GM21786 (cell line): ENCODE data around the gene GOSR1.
"Not testable (repeated sequence)": the region's sequence is repeated elsewhere in the genome, so short reads cannot be mapped to it uniquely, and the experiment has no call there.

ENCODE experiments used
- ATAC-seq: cut with Tn5 transposase; IDR thresholded peaks from one replicate; pipeline ENCODE4 v1.9.1; 2021; ENCODE audit not compliant: unreplicated experiment

Gene GOSR1

DNA sequence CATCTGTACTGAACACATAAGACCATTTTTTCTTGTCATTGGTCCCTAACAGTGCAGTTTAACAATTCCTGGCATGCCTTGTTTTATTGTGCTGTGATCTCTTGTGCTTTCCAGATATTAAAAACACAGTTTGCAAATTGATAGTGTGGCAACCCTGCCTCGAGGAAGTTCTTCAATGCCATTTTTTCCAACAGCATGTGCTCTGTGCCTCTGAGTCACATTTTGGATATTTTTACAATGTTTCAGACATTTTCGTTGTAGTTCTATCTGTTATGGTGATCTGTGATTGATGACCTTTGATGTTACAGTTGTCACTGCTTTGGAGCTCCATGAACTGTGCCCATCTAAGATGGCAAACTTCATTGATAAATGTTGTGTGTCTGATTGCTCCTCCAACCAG, 66.2 kb downstream of the GOSR1 start:
- no peak for ATAC-seq

DNA sequence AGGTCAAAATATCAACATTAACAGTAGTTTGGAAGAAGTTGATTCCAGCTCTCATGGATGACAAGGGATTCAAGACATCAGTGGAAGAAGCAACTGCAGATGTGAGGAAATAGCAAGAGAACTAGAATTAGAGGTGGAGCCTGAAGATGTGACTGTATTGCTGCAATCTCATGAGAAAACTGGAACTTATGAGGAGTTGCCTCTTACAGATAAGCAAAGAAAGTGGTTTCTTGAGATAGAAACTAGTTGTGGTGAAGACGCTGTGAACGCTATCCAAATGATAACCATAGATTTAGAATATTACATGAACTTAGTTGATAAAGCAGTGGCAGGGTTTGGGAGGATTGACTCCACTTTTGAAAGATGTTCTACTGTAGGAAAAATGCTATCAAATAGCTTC, 67.8 kb downstream of the GOSR1 start:
- no peak for ATAC-seq

DNA sequence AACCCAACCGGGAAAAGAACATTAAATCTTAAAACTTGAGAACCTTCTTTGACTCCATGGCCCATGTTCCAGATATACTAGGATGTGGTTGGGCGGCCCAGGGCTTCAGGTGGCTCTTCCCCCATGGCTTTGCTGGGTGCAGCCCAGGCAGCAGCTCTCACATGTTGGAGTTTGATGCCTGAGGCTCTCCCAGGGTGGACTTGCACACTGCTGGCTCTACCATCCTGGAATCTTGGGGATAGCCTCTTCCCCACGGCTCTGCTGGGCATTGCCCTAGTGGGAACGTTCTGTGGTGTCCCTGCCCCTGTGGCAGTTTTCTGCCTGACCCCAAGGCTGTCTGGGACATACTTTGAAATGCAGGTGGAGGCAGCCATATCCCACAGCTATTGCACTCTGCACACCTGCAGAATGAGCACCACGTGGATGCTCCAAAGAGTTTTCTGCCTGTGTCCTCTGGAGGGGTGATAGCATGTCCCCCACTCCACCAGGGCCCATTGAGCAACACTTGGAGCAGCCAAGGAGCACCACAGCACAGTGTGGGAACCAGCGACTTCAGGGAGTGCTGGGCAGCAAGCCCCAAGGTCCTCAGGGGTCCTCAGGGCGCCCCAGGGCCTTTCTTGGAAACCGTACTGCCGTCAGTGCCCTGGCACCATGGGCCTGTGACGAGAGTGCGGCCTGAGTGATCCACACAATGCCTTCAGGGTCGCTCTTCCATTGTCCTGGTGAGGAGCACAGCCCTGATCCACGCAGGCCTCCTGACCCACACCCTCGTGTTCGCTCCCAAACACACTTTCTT, 70.8 kb downstream of the GOSR1 start:
- ATAC-seq, result no peak

DNA sequence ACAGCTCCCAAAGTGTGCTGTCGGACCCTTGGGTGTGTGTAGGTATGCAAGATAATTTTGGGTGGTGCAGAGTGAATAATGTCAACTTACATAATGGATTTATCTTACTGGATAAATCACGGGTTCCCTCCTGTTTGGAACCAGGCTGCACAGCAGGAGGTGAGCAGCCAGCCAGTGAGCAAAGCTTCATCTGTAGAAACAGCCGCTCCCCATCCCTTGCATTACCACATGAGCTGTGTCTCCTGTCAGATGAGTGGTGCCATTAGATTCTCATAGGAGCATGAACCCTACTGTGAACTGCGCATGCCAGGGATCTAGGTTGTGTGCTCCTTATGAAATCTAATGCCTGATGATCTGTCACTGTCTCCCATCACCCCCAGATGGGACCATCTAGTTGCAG, 72.0 kb downstream of the GOSR1 start:
- ATAC-seq, result not testable (repeated sequence)

DNA sequence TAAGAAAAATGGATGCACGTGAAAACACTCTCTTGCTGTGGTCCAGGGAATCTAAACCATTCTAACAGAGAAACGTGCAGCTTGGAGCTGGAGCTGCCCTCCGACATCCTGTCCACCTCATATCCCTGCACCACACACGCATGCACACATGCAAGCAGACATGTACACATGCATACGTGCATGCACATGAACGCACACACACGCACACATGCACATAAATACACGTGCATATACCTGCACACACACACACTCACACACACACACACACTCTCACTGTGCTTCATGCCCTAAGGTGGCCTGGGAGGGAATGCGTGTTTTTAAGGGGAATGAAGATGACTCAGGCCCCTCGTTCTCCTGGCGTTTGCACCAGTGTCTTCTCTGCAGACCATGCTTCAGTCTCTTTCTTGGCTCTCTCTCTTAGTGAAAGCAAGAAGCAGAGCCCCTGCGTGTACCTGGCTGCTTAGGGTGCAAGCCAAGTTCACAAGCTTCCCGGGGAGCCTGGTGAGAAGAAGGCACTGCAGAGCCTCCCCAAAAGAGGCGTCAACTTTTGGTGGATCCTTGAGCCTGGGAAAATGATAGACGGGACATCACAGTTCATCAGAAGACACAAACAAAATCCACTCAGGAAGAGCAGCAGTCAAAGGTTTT, 72.8 kb downstream of the GOSR1 start:
- ATAC-seq, result no peak

DNA sequence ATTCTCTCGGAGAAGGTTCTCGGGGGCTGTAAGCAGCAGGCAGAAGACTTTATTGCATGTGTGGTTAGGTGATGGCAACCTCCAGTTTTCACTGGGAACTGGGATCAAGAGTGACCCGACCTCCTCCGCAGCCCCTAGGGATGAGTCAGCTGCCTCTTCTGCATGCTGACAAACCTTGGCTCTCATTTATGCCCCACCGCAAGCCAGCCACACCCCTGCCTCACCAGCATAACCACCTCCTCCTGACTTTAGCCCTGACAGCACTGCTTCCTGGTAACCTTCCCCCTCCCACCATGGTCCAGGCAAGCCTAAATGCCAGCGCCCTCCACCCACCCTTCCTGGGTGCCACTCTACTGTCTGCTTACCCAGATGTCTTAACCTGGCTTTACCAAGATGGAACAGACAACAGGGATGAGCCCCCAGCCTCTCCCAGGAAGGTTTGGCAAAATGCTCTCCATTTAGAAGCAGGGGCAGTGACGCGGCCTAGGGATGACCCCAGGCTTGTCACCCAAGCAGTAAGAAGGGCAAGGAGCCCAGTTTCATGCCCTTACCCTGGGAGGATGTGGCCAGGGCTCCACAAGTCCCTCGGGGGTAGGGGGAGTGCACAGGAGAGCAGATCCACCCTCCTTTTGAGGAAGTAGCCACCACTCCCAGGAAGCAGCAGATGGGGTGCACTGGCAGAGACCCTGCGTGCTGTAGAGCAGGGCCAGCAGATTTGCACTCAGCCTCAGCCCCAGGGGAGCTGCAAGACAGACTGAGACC, 73.5 kb downstream of the GOSR1 start:
- ATAC-seq, result peak; percentile 83

DNA sequence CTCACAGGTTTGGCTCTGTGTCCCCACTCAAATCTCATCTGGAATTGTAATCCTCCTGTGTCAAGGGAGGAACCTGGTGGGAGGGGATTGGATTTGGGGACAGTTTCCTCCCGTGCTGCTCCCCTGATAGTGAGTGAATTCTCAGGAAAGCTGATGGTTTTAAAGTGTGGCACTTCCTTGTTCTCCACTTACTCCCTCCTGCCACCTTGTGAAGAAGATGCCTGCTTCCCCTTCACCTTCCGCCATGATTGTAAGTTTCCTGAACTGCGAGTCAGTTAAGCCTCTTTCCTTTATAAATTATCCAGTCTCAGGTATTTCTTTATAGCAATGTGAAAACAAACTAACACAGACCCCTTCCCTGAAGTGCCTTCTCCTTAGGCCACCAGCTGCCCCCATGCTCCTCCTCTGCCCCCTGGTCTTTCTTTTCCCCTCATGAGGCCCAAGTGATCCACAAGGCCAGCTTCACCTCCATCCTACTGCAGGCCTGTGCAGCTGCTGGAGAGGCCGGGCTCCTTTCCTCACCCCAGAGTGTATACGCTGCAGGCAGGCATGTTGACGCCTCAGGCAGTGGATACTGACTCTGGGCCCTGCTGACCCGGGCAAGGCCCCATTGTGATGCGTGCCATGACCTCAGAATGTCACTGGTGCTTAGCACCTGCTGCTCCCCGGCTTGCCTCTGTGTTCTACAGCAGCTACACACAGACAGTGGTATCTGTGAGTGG, 74.2 kb downstream of the GOSR1 start:
- not testable (repeated sequence) for ATAC-seq

DNA sequence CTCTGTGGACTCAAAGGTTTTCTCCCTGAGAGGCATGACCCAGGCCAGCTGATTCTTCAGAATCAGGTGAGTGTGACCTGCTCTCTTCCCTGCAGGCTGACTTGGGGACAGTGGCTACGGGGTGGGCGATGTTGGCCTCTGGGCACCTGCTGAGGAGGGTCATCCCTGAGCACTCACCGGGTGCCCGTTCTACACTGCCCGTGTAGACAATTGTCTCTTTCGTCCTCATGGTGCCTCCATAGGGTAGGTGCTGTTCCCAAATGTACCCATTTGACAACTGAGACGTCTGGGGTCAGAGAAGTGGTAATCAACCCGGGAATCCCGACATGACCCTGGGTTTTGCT, 74.8 kb downstream of the GOSR1 start:
- no peak for ATAC-seq

DNA sequence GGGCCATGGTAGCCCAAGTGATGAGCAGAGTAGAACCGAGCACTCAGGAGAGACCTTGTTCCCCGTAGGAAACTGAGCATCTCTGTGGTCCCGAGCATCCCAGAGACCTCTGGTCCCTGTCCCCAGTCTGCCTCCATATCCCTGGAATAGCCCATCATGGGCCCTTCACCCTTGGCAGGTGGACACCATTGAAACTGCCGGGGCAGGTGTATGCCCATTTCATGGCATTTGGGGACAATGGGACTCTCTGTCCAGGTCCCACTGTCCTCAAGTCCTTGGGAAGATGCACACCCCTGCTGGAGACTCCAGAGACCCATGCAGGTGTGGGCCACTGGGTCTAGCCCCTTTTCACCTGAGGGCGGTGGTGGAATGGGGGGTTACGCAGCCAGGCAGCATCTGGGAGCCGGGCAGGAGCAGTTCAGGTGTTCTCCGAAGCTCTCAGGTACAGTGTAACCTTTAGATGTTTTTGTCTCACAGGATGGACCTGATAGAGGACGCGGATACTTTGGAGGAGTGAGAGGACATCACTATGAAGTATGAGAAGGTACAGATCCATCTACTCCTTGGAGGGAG, 75.9 kb downstream of the GOSR1 start:
- no peak for ATAC-seq

DNA sequence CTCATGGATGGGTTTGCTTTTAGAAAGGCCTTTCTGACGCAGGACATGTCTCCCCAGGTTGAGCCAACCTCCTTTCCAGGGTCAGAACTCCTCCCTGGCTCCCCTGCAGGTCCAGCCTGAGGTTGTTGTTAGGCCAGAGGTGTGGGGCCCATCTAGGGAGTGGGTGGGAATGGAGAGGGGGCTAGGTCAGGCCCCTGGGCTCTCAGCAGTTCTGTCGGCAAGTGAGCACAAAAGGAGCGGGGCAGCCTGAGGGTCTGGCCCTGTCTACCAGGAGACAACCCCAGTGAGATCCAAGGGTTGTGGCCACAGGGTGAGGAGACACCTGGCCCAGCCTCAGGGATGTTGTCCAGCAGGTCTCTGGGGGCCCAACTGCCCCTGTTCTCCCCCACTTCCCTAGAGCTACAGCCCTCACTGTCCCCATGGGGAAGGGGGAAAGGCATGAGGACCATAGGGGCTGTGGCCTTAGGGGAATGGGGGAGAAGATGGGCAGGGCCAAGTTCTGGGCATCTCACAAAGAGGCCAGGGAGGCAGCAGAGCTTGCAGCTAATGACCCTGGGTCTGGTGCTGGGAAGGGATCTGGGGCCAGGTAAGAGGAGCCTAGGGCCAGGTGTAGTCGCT, 76.7 kb downstream of the GOSR1 start:
- ATAC-seq, result not testable (repeated sequence)

DNA sequence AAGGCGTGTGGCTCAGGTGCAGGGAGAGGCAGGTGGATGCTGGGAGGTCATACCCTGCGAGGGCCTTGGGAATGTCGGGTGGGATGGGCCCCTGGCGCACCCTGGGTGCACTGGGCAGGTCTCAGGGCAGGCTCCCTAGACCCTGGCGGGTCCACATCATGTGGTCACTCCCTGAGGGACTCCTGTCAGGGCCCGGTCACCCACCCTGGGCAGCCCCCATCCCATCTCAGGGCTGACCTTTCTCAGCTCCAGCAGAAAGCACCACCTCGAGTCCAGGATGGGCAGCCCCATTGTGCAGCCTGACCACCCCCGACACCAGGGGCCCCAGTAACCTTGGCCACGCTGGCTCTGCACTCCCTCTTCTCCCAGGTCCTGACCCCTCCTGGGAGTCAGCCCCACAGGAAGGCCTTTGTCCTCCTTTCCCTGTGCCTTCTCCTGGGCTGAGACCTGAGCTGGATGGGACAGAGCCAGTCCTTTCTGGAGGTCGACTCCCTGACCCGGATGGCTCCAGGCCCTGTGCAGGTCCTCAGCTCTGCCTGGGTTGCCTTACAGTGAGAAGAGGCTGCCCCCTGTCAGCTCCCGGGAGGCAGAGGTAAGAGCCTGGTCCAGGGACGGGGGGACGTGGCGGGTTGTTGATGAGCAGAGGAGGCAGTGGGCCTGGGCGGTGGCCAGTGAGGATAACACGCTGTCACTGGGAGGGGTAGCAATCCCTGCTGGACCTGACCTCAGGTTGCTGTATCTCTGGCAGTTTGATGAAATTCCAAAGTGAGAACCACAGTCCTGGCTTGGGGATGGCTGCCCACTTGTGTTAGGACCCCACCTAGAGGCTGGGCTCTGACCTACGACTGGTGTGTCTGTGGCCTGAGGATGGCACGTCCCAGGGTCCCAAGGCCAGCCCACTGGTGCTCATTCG, 77.9 kb downstream of the GOSR1 start:
- ATAC-seq, result no peak

DNA sequence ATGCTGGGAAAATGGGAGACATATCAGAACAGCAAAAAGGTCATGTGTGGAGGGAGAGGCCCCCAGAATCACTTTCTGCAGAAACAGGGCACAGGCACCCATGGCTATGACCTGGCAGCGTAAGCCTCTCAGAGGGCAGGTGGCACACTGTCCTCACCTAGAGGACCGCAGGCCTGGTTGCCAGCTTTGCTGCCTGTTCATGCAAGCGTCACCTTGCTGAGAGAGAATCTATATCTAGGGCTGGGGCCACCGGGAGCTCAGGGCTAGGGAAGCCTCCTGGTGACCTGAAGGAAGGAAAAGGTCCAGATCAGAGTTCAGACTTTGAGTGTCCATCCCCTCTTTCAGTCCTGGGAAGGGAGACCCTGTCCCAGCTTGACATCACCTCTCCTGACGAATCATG, 78.7 kb downstream of the GOSR1 start:
- ATAC-seq, result no peak

DNA sequence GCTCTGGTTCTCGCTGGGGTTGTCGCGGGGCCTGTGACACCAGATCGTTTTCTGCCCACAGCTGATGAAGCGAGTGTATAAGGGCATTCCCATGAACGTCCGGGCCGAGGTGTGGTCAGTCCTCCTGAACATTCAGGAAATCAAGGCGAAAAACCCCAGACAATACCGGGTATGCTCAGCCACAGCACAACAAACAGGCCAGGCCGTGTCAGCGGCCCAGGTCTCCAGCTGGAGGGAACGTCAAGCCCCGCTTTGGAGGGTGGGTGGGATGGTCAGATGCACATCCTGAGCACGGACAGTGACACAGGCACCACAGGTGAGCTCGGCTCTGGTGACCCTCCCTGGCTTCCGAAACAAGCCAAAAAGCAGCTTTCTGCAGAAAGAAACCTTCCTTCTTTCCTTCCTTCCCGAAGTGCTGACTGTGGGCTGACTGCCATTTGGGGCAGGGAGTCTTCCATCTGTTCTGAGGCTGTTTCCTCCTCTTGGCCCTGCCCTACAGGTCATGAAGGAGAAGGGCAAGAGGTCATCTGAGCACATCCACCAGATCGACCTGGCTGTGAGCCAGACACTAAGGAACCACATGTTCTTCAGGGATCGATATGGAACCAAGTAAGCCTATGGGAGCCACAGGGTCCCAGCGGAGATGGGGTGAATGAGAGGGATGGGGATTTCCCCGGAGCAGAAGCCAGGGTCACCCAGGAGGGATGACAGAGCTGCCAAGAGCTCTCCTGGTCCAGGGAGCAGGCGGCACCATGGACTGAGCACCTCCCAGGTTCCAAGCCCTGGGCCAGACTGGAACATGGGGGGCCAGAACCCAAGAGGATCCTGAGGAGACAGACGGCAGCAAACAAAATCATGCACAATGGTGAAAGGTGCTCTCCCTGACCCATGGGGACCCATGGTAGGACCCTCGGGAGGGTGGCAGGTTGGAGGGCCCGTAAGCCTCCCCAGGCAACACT, 79.4 kb downstream of the GOSR1 start:
- no peak for ATAC-seq

DNA sequence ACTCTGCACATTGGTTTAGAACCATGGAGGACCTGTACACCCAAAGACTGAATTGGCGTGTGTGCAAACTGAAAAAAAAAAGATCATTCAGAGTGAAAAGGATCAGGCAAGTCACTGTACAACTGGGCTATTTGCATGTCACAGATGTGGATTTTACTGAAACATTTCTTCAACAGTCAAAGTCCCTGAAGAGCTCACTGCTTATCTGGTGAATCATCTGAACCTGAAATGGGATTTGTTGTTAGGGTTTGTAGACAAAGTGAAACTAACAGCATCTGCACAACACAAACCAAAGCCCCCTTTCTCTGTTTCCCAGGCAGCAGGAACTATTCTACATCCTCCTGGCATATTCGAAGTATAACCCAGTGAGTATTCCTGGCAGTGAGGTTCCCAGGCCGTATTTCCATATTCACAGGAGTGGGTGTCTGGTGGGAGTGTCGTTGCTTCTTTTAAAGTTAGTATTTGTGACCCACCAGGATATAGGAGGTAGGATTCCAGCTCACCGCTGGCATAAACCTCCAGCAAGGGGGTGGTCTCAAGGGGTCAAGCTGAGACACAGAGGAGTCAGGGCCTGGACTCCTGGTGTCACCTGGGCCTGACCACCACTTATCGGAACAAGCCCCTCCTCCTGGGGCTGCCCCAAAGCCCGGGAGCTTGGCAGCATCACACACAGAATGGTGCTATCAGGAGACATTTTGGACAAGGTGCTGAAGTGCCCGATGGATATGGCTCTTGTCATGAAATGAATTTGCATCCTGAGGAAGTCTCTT, 80.9 kb downstream of the GOSR1 start:
- ATAC-seq, result no peak

DNA sequence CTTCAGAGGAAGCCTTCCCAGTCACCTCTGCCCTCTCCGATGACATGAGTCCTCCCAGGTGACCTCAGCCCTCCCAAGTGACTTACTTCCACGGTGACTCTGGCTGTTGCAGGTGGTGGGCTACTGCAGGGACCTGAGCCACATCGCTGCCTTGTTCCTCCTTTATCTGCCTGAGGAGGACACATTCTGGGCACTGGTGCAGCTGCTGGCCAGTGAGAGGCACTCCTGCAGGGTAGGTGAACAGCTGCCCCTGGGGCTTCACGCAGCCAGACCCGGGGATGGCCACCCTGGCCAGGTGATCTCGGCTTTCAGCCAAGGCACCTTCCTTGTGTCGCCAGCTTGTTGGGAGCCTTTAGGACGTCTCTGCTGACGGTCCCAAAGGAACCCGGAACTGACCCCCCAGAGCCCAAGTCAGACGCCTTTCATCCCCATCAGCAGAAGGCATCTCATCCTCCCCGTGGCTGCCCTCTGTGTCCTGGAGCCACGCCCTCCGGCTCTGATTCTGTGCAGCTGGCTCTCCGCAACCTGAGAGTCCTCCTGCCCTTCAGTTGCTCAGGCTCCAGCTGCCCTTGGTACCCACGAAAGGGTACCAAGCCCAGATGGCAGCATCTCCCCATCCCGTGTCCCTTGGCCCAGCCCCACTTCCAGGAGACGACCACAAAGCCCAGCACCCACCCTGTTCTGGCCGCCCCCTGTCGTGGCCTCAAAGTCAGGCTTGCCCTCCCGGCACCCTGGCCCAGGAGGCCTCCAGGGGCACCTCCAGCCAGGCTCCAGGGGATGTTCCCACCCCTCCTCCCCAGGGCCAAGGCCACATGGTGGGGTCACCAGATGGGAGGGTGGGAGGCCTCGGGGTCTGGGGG, 81.7 kb downstream of the GOSR1 start:
- no peak for ATAC-seq

DNA sequence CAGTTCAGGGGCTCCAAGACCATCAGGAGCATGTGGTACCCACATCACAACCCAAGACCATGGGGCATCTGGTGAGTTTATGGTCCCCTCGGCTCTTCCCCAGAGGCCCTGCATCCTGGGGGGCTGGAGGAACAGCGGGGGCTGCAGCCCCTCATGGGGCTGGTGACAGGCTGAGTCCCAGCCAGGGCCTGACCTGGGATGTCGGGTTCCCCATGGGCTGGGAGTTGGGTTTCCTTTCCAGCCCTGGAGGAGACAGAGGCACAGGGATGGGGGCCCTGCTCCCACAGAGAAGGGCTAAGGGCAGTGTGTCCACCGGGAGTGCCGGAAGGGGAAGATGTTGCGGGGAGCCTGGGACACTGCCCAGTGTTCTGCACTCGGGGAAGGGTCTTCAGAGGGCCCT, 82.4 kb downstream of the GOSR1 start:
- no peak for ATAC-seq
